K562 (cell line): ENCODE measurements around the gene USP16. TPM values are rescaled to one million over a fixed set of nuclear protein-coding genes. Genes with fewer than 3 reads are reported as not detected.

Experiments
- ESRRA ChIP-seq: fragments of 450-650 bp; IDR thresholded peaks from 2 replicates; pipeline ENCODE4 v1.6.1; 2014; ENCODE audit warnings: low read depth, mild to moderate bottlenecking, moderate library complexity, borderline replicate concordance
- ESRRB ChIP-seq: fragments of 250-450 bp; sonication (Bioruptor Pico); IDR thresholded peaks from 2 replicates; pipeline ENCODE4 v1.5.0; 2020; ENCODE audit warnings: mild to moderate bottlenecking, moderate library complexity, borderline replicate concordance
- EZH2 ChIP-seq: IDR thresholded peaks from 2 replicates; pipeline ENCODE4 v1.6.1; 2012; ENCODE audit warnings: low read depth, mild to moderate bottlenecking, inconsistent platforms, low read length, borderline replicate concordance
- FUS ChIP-seq: fragments of 200-400 bp; formaldehyde crosslinking; optimal IDR thresholded peaks from 2 replicates; pipeline ENCODE3; 2017; ENCODE audit warnings: low read depth, low read length
- HLTF ChIP-seq: fragments of 450-650 bp; IDR thresholded peaks from 2 replicates; pipeline ENCODE4 v1.6.1; 2016
- HOXB6 ChIP-seq: fragments of 250-450 bp; sonication (Bioruptor Pico); IDR thresholded peaks from 2 replicates; pipeline ENCODE4 v1.5.1; 2022; ENCODE audit warnings: mild to moderate bottlenecking, borderline replicate concordance
- KHSRP ChIP-seq: fragments of 450-650 bp; IDR thresholded peaks from 2 replicates; pipeline ENCODE4 v1.6.1; 2017
- MCM3 ChIP-seq: fragments of 450-650 bp; IDR thresholded peaks from 2 replicates; pipeline ENCODE4 v1.6.1; 2016
- NONO ChIP-seq, 2 experiments: fragments of 200-400 bp in 1 of 2; fragments of 450-650 bp in 1 of 2; formaldehyde crosslinking in 1 of 2; IDR thresholded peaks; 2 replicates each; pipeline ENCODE4 v1.6.1; 2017; ENCODE audit warnings: low read depth in 2 of 2, mild to moderate bottlenecking in 2 of 2, moderate library complexity in 2 of 2, low read length in 1 of 2
- RFX1 ChIP-seq: fragments of 450-650 bp; IDR thresholded peaks from 2 replicates; pipeline ENCODE4 v1.6.1; 2016; ENCODE audit warnings: mild to moderate bottlenecking, moderate library complexity
- SMARCC2 ChIP-seq: fragments of 450-650 bp; IDR thresholded peaks from 2 replicates; pipeline ENCODE4 v1.6.1; 2017; ENCODE audit warnings: antibody characterized with exemption, moderate library complexity, mild to moderate bottlenecking, low read depth
- THAP7 ChIP-seq: fragments of 250-450 bp; sonication (Bioruptor Pico); IDR thresholded peaks from 2 replicates; pipeline ENCODE4 v1.5.0; 2021
- ZNF224 ChIP-seq: sonication (generic); formaldehyde crosslinking; IDR thresholded peaks from 2 replicates; pipeline ENCODE4 v1.8.0; 2022; ENCODE audit warnings: mild to moderate bottlenecking, missing genetic modification reagents
- ZNF316 ChIP-seq: fragments of 450-650 bp; IDR thresholded peaks from 2 replicates; pipeline ENCODE4 v1.6.1; 2016
- ZSCAN32 ChIP-seq: fragments of 450-650 bp; formaldehyde crosslinking; IDR thresholded peaks from 2 replicates; pipeline ENCODE4 v1.4.0; 2020; ENCODE audit warnings: mild to moderate bottlenecking, moderate library complexity
- polyA plus RNA-seq, 8 experiments: library from polyadenylated mRNA; depleted of rRNA in 4 of 8; stranded (reverse) in 5 of 8; unstranded in 3 of 8; fragments of >200 nt; fragmentation: Nextera tagmentation in 2 of 8; fragmentation: Illumina TruSeq in 1 of 8; extraction: Ambion mirVana in 2 of 8; extraction: Trizol in 1 of 8; gene quantifications; 2 replicates each; pipeline versions ENCODE4 v1.2.1 to v1.2.3, GENCODE V29; 2011 to 2014; ENCODE audit warnings: inconsistent platforms in 1 of 8, missing spikeins in 1 of 8
- total RNA-seq, 7 experiments: library from RNA; depleted of rRNA in 6 of 7; stranded (reverse); fragments of >200 nt in 6 of 7; fragmentation: Illumina TruSeq in 2 of 7; extraction: Trizol in 2 of 7; gene quantifications; 2 replicates each; pipeline versions ENCODE4 v1.2.1 to v1.2.3, GENCODE V29; 2011 to 2021; ENCODE audit warnings: low replicate concordance in 1 of 7
- TF ChIP-seq, protein P1 (sequence below): fragments of 250-450 bp; sonication (Bioruptor Pico); IDR thresholded peaks from 2 replicates; pipeline ENCODE4 v1.8.0; 2021; ENCODE audit warnings: mild to moderate bottlenecking, moderate library complexity
- TF ChIP-seq, protein P2 (sequence below): conservative IDR thresholded peaks from 2 replicates; pipeline ENCODE4 v1.6.1; 2011; ENCODE audit warnings: low read depth, mild to moderate bottlenecking, low read length; ENCODE audit not compliant: control insufficient read depth
- TF ChIP-seq, protein P3 (sequence below): sonication (generic); formaldehyde crosslinking; IDR thresholded peaks from 2 replicates; pipeline ENCODE4 v1.8.1; 2023; ENCODE audit warnings: mild to moderate bottlenecking, missing genetic modification reagents
- TF ChIP-seq, protein P4 (sequence below): sonication (generic); formaldehyde crosslinking; IDR thresholded peaks from 2 replicates; pipeline ENCODE4 v1.8.1; 2023; ENCODE audit warnings: mild to moderate bottlenecking, missing genetic modification reagents

The USP16 gene
- total and polyA plus RNA-seq, 9 of the 15 experiments (the other 6 are each of a cell fraction or from before 2014, with no cell fraction given), result 38.4 to 90.9 (median 62.8) TPM

GRCh38 chr21:29017639-29018237 is 6.7 kb upstream of the USP16 start (continued):
- no peak for TF ChIP-seq SMARCC2
- TF ChIP-seq MCM3, result no peak
- no peak for TF ChIP-seq NONO (IDR thresholded peaks at IDR 0.05; ENCODE audit: low read depth in 2 of 2, low read length in 1 of 2)
- TF ChIP-seq, protein P1, sequence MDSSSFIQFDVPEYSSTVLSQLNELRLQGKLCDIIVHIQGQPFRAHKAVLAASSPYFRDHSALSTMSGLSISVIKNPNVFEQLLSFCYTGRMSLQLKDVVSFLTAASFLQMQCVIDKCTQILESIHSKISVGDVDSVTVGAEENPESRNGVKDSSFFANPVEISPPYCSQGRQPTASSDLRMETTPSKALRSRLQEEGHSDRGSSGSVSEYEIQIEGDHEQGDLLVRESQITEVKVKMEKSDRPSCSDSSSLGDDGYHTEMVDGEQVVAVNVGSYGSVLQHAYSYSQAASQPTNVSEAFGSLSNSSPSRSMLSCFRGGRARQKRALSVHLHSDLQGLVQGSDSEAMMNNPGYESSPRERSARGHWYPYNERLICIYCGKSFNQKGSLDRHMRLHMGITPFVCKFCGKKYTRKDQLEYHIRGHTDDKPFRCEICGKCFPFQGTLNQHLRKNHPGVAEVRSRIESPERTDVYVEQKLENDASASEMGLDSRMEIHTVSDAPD (CRISPR knock-in tag), result no peak
- TF ChIP-seq ZSCAN32, result no peak
- TF ChIP-seq, protein P2, sequence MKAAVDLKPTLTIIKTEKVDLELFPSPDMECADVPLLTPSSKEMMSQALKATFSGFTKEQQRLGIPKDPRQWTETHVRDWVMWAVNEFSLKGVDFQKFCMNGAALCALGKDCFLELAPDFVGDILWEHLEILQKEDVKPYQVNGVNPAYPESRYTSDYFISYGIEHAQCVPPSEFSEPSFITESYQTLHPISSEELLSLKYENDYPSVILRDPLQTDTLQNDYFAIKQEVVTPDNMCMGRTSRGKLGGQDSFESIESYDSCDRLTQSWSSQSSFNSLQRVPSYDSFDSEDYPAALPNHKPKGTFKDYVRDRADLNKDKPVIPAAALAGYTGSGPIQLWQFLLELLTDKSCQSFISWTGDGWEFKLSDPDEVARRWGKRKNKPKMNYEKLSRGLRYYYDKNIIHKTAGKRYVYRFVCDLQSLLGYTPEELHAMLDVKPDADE, result no peak
- TF ChIP-seq RFX1, result no peak
- no peak for TF ChIP-seq HLTF
- no peak for TF ChIP-seq ZNF316
- TF ChIP-seq ESRRB (CRISPR knock-in tag), result no peak
- TF ChIP-seq HOXB6 (CRISPR knock-in tag), result no peak
- TF ChIP-seq THAP7 (CRISPR knock-in tag), result no peak
- no peak for TF ChIP-seq EZH2
- no peak for TF ChIP-seq ESRRA
- TF ChIP-seq, protein P3, sequence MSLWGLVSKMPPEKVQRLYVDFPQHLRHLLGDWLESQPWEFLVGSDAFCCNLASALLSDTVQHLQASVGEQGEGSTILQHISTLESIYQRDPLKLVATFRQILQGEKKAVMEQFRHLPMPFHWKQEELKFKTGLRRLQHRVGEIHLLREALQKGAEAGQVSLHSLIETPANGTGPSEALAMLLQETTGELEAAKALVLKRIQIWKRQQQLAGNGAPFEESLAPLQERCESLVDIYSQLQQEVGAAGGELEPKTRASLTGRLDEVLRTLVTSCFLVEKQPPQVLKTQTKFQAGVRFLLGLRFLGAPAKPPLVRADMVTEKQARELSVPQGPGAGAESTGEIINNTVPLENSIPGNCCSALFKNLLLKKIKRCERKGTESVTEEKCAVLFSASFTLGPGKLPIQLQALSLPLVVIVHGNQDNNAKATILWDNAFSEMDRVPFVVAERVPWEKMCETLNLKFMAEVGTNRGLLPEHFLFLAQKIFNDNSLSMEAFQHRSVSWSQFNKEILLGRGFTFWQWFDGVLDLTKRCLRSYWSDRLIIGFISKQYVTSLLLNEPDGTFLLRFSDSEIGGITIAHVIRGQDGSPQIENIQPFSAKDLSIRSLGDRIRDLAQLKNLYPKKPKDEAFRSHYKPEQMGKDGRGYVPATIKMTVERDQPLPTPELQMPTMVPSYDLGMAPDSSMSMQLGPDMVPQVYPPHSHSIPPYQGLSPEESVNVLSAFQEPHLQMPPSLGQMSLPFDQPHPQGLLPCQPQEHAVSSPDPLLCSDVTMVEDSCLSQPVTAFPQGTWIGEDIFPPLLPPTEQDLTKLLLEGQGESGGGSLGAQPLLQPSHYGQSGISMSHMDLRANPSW, result no peak
- TF ChIP-seq ZNF224 (CRISPR knock-in tag), result no peak
- TF ChIP-seq, protein P4, sequence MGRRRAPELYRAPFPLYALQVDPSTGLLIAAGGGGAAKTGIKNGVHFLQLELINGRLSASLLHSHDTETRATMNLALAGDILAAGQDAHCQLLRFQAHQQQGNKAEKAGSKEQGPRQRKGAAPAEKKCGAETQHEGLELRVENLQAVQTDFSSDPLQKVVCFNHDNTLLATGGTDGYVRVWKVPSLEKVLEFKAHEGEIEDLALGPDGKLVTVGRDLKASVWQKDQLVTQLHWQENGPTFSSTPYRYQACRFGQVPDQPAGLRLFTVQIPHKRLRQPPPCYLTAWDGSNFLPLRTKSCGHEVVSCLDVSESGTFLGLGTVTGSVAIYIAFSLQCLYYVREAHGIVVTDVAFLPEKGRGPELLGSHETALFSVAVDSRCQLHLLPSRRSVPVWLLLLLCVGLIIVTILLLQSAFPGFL (CRISPR knock-in tag), result no peak
- TF ChIP-seq FUS, result no peak
- no peak for TF ChIP-seq KHSRP
